ENCODE measurements around the gene DOCK9.
"Not testable (repeated sequence)": the region's sequence is repeated elsewhere in the genome, so short reads cannot be mapped to it uniquely, and the experiment has no call there.

The DOCK9 gene

DNA sequence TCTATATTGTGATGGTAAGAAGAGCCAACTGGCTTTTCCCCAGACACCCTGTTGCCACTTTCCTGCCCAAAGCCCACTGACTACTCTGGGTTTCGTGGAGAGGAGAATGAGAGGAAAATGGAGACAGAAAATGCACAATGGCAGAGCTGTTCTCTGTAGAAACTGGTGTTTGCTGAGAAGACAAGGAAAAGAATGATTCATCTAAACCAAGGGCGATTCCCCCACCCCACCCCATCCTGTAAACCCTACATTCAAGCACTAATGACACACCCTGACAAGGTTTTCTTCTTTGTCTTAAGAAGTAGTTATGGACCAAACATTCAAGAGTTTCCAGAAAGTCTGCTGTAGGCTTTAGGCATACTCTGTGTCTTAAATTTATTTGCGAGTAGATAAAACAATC lies 68.8 kb downstream of the DOCK9 start:
- peak; percentile 36 for DNase-seq

DNA sequence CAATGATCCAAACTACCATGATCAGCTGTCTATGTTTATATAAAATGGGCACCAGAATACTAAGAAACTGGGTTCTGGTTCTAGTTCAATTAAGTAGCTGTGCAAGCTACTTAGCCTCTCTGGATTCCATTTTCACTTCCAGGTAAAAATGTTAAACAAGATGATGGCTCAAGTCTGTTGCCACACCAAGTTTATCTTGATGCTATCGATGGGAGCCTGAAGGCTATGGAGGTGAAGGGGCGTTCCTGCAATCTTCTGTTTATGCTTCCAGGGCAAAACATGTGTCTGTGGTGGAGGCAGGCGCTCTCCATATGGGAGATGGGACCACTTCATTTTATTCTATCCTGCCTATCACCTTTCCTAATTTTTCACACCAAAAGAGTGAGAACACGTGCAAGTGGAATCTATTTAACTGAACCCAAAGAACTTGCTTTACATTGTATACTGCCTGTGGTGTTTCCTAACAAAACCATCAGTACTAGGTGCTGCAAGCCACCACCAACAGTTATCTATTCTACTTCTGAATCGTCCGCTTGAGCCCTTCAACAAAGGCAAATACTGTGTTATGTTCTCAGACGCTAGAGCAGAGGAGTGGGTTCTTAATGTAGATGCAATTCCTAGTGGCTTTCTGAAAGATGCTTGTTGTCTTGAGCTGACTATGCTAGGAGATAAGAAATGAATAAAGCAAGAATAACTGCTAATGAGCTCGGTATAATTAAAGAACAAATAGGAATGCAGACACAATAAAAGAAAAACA lies 70.9 kb downstream of the DOCK9 start:
- no peak for DNase-seq

DNA sequence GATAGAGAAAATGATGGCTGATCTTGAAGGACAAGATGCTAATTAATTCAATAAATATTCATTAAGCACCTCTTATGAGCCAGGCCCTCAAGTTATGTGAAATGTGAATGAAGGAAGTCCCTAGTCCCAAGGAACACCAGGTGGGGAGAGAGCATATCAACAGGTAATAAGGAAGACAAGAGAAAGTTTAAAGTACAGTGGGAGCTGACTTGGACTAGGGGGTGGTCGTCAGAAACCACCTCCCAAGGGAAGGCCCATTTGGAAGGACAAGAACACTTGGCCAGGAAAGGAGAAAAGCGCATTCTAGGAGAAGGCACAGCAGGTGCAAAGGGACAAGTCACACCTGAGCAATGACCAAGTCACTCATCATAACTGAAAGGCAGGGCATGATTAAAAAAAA lies 72.7 kb downstream of the DOCK9 start:
- no peak for DNase-seq

DNA sequence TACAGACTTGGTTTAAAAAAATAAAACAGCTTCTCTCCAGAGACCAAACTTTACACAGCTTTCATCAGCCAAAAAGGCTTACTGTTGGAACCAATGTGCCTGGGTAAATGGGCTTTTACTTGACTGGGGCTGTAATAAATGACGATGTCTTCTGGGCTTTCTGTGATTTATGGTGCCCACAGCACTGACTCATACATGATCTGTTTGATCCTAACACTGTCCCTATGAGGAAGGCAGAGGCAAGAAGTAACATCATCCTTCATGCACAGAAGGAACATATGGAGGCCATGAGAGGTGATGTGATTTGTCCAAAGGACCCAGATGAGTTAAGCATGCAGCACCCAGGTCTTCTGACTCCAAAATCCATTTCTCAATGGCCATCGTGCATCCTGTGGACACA lies 77.4 kb downstream of the DOCK9 start:
- DNase-seq = no peak

DNA sequence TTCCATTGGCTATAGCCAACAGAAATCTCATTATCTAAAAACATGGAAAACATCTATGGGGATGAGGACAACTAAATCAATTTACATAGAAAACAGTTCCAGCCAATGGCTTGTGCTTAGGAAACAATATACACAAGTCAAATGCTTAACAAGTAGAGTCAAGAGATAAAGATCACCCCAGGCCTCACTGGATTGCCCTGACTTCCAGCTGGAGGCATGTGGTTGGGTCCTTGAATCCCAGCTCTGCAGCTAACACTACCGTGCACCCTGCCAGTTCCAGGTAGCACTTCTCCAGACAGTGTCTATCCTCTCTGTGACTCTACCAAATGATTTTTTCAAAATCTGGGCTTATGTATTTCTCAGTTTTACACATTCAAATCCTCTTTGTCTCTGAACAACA lies 80.2 kb downstream of the DOCK9 start:
- no peak for DNase-seq

DNA sequence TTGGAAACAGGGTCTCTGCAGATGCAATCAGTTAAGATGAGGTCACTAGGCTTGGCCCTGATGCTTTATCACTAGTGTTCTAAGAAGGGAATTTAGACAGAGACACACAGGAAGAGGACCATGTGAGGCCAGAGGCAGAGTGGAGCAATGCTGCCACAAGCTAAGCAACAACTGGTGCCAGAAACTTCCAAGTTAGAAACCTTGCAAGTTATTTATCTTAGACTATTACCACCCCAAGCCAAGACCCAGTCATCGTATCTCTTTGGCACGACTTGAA lies 81.1 kb downstream of the DOCK9 start:
- DNase-seq = no peak

GRCh38 chr13:98896083-98896867 lies 81.6 kb downstream of the DOCK9 start:
- no peak for DNase-seq

GRCh38 chr13:98894814-98895213 lies 83.0 kb downstream of the DOCK9 start:
- not testable (repeated sequence) for DNase-seq

DNA sequence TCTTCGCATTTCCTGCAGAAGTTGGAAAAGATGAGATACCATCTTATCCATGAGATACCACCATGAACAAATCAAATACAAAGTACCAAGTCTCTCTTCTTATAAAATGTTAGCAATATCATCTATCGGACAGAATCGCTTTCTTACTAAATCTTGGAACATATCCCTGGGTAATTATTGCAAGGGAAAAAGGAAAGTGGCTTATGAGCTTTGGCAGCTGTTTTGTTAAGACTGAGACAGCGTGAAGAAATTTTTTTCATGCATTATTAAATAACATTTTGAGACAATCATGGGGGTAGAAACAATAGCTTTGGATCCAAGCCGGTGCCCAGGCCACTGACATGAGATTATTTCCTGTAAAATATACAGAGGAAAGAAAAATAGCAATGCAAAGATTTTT lies 84.5 kb downstream of the DOCK9 start:
- DNase-seq = no peak

- no peak for DNase-seq
These were observed 85.0 kb downstream of the DOCK9 start for GRCh38 chr13:98892821-98893220.

DNA sequence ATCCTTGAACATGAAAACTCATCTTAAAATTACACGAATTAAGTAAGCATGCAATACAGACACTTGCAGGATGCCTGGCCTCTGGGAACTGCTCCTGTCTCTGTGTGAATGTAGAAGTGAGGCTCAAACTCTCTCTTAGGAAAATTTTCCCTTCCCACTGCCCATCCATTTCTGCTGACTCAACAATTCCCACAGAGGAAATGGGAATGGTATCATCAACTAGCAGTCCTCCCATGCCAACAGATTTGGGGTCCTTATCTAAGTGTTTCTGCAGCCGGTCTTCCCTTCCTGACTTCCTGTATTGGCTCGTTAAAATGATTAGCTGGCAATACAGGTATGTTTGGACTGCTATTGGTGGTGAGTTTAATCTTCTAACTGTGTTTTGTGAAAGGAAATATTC lies 85.8 kb downstream of the DOCK9 start:
- DNase-seq = no peak

GRCh38 chr13:98890925-98891324 lies 86.9 kb downstream of the DOCK9 start:
- DNase-seq = no peak

DNA sequence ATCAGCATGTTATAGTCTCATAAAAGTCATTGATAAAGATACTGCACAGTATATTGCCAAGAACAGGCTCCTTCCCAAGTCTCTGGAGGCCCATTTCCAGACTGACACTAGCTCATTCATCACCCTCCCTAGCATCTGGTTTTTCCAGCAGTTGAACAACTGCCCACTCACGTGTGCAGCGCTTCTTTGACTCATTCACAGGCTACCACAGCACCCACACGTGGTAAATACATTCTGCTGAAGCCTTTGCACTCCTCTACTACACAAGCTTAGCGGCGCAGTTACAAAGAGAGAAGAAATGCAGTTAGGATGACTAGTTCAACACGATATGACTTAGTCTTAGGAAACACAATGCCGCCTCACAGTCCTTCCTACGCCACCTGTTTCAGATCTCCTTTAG lies 87.7 kb downstream of the DOCK9 start:
- DNase-seq = peak; percentile 70

GRCh38 chr13:98889419-98890085 lies 88.3 kb downstream of the DOCK9 start:
- peak; percentile 35 for DNase-seq

DNA sequence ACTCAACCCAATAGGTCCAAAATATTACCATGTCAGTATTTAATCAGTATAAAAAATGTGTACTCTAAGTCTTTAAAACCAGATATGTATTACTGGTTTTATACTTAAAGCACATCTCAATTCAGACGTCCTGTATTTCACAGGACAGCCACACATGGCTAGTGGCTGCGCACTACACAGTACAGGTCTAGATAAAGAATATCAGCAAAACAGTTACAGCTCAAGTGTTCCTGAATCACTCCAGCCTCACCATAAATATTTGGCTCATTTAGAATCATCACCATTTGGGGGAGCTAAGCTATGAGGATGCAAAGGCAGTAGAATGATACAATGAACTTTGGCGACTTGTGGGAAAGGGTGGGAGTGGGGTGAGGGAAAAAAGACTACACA lies 89.0 kb downstream of the DOCK9 start:
- DNase-seq = no peak

DNA sequence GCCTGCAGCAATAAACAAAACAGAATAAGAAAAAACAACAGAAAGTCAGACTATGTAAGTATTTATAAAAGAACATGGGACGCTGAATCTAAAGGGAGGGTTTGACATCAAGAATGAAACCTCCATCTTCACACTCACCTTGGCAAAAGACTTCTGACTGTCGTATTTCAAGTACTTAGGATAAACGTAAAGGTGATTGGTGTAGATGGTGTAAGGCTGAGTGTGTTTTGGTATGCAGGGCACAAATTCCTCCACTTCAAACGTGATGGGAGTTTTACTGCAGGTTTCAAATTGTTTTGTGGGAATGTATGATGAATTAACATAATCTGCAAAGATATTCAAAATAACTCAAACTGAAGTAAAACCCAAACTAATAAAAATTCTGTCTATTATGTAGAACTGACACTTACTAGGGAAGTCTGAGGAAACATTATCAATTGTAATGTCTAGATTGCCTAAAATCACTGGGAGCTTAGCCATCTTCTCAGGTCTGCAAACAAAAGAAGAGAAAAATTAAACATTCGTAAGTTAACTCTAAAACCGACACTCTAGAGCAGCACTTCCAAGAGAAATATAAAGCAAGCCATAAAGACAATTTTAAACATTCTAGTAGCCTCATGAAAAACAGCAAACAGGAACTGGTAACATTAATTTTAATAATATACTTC lies 89.5 kb downstream of the DOCK9 start:
- DNase-seq = no peak

- DNase-seq = no peak
These were observed 91.2 kb downstream of the DOCK9 start for GRCh38 chr13:98886587-98887230.

DNA sequence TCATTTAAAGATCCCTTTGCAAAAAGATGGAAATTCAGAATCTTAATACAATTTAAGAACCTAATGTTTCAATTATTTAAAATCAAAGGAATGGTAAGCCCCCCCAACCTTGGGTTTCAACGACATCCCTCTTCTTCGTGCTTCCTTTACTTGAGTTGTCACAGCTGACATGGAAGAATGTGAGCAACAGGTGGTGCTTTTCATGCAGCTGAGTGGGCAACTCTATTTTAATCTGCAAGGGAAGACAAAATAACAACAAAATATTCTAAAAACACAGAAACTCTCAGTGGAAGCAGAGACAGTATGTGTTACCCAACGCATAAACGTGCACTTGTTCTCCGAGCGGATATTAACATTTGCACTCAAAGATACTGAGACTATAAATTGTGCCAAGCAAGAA lies 92.3 kb downstream of the DOCK9 start:
- DNase-seq = no peak

GRCh38 chr13:98883998-98884397 lies 93.9 kb downstream of the DOCK9 start:
- no peak for DNase-seq

DNA sequence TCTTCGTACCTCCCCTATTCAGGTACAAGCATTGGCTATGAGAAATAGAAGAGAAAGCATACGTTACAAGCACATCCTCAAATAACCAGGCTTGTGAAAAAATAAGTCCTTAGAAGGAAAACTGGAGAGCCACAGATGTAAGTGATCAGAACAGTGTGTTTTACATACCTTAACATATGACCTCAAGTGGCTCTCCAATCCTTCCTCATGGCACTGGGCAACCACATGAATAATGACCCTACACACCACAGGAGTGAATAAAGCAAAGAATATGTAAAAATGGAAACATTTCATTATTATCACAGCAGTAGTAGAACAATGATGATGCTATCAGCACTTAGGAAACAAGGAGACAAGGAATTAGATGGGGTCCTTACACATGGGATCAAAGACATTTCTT lies 96.5 kb downstream of the DOCK9 start:
- no peak for DNase-seq

- no peak for DNase-seq
These were observed 97.2 kb downstream of the DOCK9 start for GRCh38 chr13:98880677-98881076.

DNA sequence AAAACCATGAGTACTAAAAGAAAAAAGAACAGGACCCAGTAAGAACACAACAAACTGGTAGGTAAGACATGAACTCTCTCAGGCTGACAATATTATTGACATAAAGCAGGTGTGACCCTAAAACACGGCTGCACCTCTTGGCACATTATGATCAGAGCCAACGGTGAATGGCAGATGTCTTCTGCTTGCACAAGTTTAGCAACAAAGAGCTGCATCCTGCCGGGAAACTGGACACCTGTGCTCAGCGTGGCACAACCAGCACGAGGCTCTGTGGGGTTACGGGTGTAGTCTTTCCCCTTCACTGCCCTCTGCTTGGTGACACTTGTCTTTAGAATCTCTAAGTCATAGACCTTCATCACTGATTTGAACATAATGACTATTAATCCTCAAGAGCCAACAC lies 97.9 kb downstream of the DOCK9 start:
- DNase-seq = no peak

DNA sequence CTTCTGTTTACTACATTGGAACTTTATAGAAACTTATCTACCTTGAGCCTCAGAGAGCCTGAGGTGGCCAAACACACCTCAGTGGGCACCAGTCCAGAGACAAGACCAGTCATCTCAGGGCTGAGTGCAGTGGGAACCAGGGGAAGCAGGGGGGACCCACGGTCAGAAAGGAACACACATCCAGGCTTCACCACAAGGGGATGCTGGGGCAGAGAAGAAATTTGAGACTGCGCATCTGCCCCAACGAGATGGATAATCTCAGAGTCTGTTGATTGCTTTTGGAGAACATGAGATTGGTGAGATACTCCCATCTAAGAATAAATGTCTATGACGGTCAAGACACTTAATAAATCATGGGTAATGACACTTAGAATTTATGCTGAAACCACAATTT lies 98.7 kb downstream of the DOCK9 start:
- DNase-seq = no peak
